K562 (cell line): ENCODE measurements around the gene RPL39. TPM values are rescaled to one million over a fixed set of nuclear protein-coding genes. Genes with fewer than 3 reads are reported as not detected.

Experiments
- JUND ChIP-seq, 2 experiments: IDR thresholded peaks; 2 replicates in 1 of 2; 3 replicates in 1 of 2; pipeline ENCODE4 v1.6.1; 2011; ENCODE audit warnings: borderline replicate concordance in 2 of 2, low read depth in 2 of 2, low read length in 2 of 2, improper control_type of control experiment in 1 of 2, missing biosample characterization in 1 of 2, missing genetic modification characterization in 1 of 2, missing genetic modification reagents in 1 of 2
- MGA ChIP-seq: fragments of 450-650 bp; IDR thresholded peaks from 2 replicates; pipeline ENCODE4 v1.6.1; 2016; ENCODE audit warnings: mild to moderate bottlenecking, moderate library complexity
- MYNN ChIP-seq, 2 experiments: sonication (generic); formaldehyde crosslinking in 1 of 2; IDR thresholded peaks; 2 replicates each; pipeline versions ENCODE4 v1.5.0 to v1.6.1; 2016 to 2020; ENCODE audit warnings: antibody characterized with exemption in 1 of 2, missing genetic modification reagents in 1 of 2
- POLR3G ChIP-seq: IDR thresholded peaks from 2 replicates; pipeline ENCODE4 v1.6.1; 2011; ENCODE audit not compliant: insufficient read length, insufficient replicate concordance; ENCODE audit errors: extremely low read depth
- RBM34 ChIP-seq: fragments of 200-400 bp; formaldehyde crosslinking; IDR thresholded peaks from 2 replicates; pipeline ENCODE4 v1.6.1; 2018; ENCODE audit warnings: low read length, borderline replicate concordance; ENCODE audit not compliant: insufficient read depth
- ZC3H8 ChIP-seq: fragments of 450-650 bp; IDR thresholded peaks from 2 replicates; pipeline ENCODE4 v1.6.1; 2017
- ZNF384 ChIP-seq: IDR thresholded peaks from 2 replicates; pipeline ENCODE4 v1.6.1; 2012; ENCODE audit warnings: low read depth, low read length, improper control_type of control experiment
- polyA plus RNA-seq, 8 experiments: library from polyadenylated mRNA; depleted of rRNA in 4 of 8; stranded (reverse) in 5 of 8; unstranded in 3 of 8; fragments of >200 nt; fragmentation: Nextera tagmentation in 2 of 8; fragmentation: Illumina TruSeq in 1 of 8; extraction: Ambion mirVana in 2 of 8; extraction: Trizol in 1 of 8; gene quantifications; 2 replicates each; pipeline versions ENCODE4 v1.2.1 to v1.2.3, GENCODE V29; 2011 to 2014; ENCODE audit warnings: inconsistent platforms in 1 of 8, missing spikeins in 1 of 8
- total RNA-seq, 7 experiments: library from RNA; depleted of rRNA in 6 of 7; stranded (reverse); fragments of >200 nt in 6 of 7; fragmentation: Illumina TruSeq in 2 of 7; extraction: Trizol in 2 of 7; gene quantifications; 2 replicates each; pipeline versions ENCODE4 v1.2.1 to v1.2.3, GENCODE V29; 2011 to 2021; ENCODE audit warnings: low replicate concordance in 1 of 7

Gene RPL39
- total and polyA plus RNA-seq, 9 of the 15 experiments (the other 6 are each of a cell fraction or from before 2014, with no cell fraction given): 1,382 to 5,043 (median 3,226) TPM

GRCh38 chrX:119809185-119809666 is 17.8 kb upstream of the RPL39 start (continued):
- TF ChIP-seq MGA: peak; percentile 58
- no peak for TF ChIP-seq MYNN (IDR thresholded peaks at IDR 0.05)
- no peak for TF ChIP-seq MYNN (CRISPR knock-in tag; IDR thresholded peaks at IDR 0.05)
- no peak for TF ChIP-seq RBM34
- TF ChIP-seq JUND (IDR thresholded peaks at IDR 0.05; ENCODE audit: borderline replicate concordance, low read depth, low read length): peak; percentile 95
- TF ChIP-seq JUND (tag; IDR thresholded peaks at IDR 0.05; ENCODE audit: borderline replicate concordance, low read depth, low read length): peak; percentile 91; the same call in 2 of the 3 replicates
- TF ChIP-seq POLR3G: no peak
- no peak for TF ChIP-seq ZNF384
- no peak for TF ChIP-seq ZC3H8
